ENCODE measurements around the gene PKP3.
"Not testable (repeated sequence)": the region's sequence is repeated elsewhere in the genome, so short reads cannot be mapped to it uniquely, and the experiment has no call there.

The PKP3 gene

DNA sequence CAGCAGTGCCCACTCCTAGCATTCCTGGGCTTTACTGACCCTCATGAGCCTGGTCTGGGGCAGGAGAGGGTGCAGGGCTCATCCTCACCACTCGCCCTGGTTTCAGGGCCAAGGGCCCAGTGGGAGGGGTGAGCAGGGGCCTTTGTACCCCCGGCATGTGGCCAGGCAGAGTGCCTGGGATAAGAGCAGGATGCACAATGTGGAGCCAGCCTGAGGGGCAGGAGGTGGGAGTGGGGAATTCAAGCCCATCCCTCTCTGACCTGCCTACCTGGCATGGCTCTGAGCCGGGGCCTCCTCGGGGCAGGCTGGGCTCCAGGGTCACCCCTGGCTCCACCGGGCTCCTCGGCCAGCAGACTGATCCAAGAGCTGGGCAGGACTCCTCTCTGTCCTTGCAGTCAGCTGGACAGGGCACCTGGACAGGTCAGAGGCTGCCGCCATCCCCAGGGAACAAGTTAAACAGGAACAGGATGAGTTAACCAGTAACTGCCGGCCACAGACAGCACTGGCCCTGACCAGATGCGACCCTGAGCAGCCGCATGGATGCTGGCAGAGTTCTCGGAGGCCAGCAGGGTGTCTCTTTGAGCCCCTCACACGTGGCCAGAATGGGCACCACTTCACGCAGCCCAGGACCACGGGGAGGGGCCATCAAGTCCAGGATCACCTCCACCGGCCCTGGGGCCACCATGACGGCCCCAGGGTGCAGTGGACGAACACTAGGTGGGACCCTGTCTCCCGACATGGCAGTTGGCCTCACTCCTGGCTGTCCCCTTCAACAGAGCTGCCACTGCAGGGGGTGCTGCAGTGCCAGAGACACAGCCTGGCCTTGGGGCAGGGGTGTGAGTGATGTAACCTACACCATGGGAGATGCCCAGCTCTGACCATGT is 15.8 kb downstream of the PKP3 start:
- DNase-seq (ENCODE audit: low read depth in 2 of 2) = no peak

DNA sequence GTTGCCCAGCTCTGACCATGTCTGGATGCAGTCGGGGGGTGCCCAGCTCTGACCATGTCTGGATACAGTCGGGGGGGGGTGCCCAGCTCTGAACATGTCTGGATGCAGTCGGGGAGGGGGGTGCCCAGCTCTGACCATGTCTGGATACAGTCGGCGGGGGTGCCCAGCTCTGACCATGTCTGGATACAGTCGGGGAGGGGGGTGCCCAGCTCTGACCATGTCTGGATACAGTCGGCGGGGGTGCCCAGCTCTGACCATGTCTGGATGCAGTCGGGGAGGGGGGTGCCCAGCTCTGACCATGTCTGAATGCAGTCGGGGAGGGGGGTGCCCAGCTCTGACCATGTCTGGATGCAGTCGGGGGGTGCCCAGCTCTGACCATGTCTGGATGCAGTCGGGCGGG is 16.7 kb downstream of the PKP3 start:
- not testable (repeated sequence) for DNase-seq (ENCODE audit: low read depth in 2 of 2)

DNA sequence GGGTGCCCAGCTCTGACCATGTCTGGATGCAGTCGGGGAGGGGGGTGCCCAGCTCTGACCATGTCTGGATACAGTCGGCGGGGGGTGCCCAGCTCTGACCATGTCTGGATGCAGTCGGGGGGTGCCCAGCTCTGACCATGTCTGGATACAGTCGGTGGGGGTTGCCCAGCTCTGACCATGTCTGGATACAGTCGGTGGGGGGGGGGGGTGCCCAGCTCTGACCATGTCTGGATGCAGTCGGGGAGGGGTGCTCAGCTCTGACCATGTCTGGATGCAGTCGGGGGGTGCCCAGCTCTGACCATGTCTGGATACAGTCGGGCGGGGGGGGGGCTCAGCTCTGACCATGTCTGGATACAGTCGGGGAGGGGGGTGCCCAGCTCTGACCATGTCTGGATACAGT is 17.5 kb downstream of the PKP3 start:
- not testable (repeated sequence) for DNase-seq (ENCODE audit: low read depth in 2 of 2)

- DNase-seq (ENCODE audit: low read depth in 2 of 2) = no peak
These were observed 18.7 kb downstream of the PKP3 start for GRCh38 chr11:412641-413119.

GRCh38 chr11:413120-414081 is 19.4 kb downstream of the PKP3 start:
- no peak for DNase-seq (ENCODE audit: low read depth in 2 of 2)

DNA sequence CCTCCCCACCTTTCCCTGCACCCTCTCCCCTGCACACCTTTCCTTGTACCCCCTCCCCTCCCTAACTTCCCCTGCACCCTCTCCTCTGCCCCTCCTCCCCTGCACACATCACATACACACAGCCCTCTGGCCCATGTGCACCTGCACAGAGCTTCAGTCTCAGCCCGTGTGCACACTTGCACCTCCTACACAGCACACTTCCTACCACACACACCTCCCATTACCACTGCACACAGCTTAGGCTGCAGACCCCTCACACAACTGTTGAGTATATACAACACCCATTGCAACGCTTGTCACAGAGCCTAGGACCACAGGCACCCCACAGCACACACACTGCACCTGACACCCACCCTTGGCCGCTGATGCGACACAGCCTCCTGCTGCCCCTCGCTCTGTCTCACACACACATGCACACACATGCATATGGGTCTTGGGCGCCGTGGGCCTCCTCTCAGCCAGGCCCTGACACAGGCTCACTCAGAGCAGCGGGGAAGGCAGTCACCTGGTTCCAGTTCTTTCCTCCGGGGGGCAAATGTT is 20.4 kb downstream of the PKP3 start:
- no peak for DNase-seq (ENCODE audit: low read depth in 2 of 2)

DNA sequence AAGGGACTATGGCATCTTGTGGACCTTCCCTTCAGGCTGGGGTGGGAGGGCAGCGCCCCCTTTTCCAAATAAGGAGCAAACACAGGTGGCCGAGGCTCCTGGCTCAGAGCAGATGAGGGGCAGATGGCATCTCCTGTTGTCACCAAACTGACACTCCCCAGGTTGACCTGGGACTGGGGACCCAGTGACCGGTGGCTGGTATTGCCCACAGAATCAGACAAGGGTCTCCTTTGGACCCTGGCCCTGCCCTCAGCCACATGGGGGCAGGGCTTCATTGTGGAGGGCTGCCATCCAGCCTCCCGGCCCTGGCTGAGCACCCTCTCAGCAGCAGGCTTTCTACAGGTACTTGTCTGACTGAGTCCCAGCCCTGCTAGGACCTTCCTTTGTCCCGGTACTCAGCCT is 21.6 kb downstream of the PKP3 start:
- no peak for DNase-seq (ENCODE audit: low read depth in 2 of 2)

- DNase-seq (ENCODE audit: low read depth in 2 of 2) = no peak
These were observed 22.2 kb downstream of the PKP3 start for GRCh38 chr11:416051-416756.

GRCh38 chr11:416757-417621 is 23.0 kb downstream of the PKP3 start:
- DNase-seq (ENCODE audit: low read depth in 2 of 2) = no peak

GRCh38 chr11:417652-418342 is 23.8 kb downstream of the PKP3 start:
- no peak for DNase-seq (ENCODE audit: low read depth in 2 of 2)

- no peak for DNase-seq (ENCODE audit: low read depth in 2 of 2)
These were observed 24.6 kb downstream of the PKP3 start for GRCh38 chr11:418343-419247.

DNA sequence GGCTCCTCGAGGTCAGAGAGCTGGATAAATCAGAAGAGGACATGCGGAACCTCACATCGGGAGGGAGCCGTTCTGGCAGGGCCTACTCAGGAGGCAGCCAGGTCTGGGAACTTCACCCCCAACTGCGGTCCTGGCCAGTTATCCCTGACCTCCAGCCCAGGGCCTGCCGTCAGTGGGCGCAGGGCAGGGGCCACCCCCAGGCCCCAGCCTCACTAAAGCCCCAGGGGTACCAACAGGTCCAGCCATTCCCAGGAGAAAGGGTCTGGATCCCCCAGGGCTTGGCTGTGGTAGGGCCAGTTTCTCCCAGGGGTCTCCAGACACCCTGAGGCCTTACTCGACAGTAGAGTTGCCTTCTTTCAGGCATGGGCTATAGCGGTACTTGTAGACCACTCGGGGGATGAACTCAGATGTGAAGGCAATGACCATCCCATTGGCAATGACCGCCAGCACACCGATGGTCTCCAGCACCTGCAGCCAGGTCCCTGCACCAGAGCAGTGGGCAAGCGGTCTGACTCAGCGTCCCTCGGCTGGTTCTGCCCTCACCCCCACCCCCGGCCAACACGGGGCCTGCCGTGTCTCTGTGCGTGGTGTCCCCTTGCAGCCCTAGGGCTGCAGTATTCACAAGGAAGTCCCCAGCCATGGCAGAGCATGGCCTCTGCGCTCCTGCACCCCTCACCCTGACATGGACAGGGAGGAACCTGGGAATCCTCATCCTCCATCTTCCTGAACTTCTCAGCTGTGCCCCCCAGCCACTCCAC is 25.4 kb downstream of the PKP3 start:
- no peak for DNase-seq (ENCODE audit: low read depth in 2 of 2)

- DNase-seq (ENCODE audit: low read depth in 2 of 2) = no peak
These were observed 26.3 kb downstream of the PKP3 start for GRCh38 chr11:420054-420910.

DNA sequence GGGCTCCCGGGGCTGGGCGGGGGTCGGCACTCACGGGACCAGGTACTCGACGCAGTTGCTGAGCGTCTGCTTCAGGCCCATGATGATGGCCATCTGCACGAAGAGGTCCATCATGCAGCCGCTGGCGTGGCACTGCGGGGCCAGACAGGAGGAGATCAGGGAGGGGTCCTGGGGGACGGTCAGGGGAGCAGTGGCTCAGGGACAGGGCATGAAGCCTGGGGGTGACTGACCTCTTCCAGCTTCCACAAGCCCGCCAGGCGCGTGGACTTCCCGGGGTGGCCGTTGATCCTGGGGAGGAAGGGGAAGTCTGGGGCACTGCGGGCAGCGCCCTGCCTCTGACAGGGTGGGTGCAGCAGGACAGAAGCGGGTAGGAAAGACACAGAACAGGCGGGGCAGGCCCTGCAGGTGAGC is 26.9 kb downstream of the PKP3 start:
- no peak for DNase-seq (ENCODE audit: low read depth in 2 of 2)

GRCh38 chr11:422249-422656 is 28.2 kb downstream of the PKP3 start:
- no peak for DNase-seq (ENCODE audit: low read depth in 2 of 2)

DNA sequence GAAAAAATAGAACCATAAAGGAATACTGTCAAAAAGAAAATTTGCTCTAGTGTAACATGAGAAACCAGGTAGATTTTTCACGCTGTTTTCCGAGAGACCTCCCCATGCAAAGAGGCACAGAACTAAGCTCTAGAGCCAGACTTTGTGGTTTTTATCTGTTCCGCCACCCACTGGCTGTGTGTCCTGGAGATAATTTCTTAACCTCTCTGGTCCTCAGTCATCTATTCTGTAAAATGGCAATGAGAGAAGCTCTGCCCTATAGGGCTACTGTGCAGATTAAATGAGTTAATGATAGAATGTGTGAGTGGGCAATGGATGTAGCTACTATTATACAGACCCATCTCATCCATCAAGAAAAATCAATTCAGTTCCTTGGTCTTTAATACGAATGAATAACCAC is 30.2 kb downstream of the PKP3 start:
- no peak for DNase-seq (ENCODE audit: low read depth in 2 of 2)

GRCh38 chr11:424766-425165 is 30.8 kb downstream of the PKP3 start:
- not testable (repeated sequence) for DNase-seq (ENCODE audit: low read depth in 2 of 2)

Measured in fibroblast of skin of left quadriceps (primary cell).